ENCODE measurements around the gene BCL7C. TPM values are rescaled to one million over a fixed set of nuclear protein-coding genes. Genes with fewer than 3 reads are reported as not detected.

Gene BCL7C
- total and polyA plus RNA-seq, 2 of the 13 experiments (the other 11 are each of a cell fraction or from before 2014, with no cell fraction given): 17.7 to 33.8 TPM

DNA sequence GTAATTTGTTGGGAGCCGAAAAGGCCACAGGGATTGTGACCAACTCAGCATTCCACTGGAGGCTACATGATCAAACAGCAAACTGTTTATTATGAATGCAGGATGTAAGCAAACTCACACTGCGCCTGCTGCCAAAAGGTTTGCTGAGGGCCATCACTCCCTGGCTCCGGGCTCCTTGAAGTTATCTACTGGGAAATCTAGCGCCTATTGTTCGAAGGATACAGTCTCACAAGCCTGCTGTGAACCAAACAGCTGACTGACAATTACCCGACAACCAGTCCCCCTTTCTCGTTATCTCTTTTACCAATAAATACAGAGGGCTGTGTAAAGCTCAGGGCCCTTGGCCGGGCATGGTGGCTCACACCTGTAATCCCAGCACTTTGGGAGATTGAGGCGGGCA is 52.5 kb downstream of the BCL7C start:
- Histone ChIP-seq H3K9me3 (ENCODE audit: low read length) (no peaks in the 10 kb centered on the region), H3K79me2 (ENCODE audit: insufficient read depth, low read length) (no peaks in the 10 kb centered on the region), H3K27ac (ENCODE audit: extremely low read length, insufficient read depth, low read length) (no peak overlapping the region), H4K20me1 (ENCODE audit: insufficient read depth, low read length) (no peaks in the 10 kb centered on the region), H3K27me3 (ENCODE audit: control insufficient read depth in 1 of 2, insufficient read depth in 2 of 2, low read length in 2 of 2) (no peaks in the 10 kb centered on the region), H3K36me3 (replicated peaks in 1 of 2; ENCODE audit: control insufficient read depth in 1 of 2, insufficient read depth in 2 of 2, low read length in 2 of 2) (no peaks in the 10 kb centered on the region), H2AFZ (ENCODE audit: low read length) (no peak overlapping the region), H3K4me3 (replicated peaks in 1 of 3; ENCODE audit: insufficient read depth in 1 of 3, low read depth in 2 of 3, low read length in 3 of 3) (no peak overlapping the region), H3K4me2 (ENCODE audit: low read depth, low read length) (no peak overlapping the region), H3K9ac (ENCODE audit: insufficient read depth, low read depth, low read length) (no peak overlapping the region), H3K4me1 (ENCODE audit: insufficient read depth, low read length) (peaks cover 60% of the 10 kb centered on the region)
- BruUV-seq (replicated peaks): no TSS peak
- DNase-seq (ENCODE audit: low spot score): no peak
- no peak for FAIRE-seq
- CTCF ChIA-PET (ENCODE audit: low intra/inter-chr PET ratio, low total read pairs): no interaction called here
- POLR2A ChIA-PET: no interaction called here
- intact Hi-C loops (cut with micrococcal nuclease; ENCODE audit: unreplicated experiment) (no loop called here), in situ Hi-C loops (cut with HindIII; ENCODE audit: extremely low pct_ligation_motif_present, low pct_unique_long_range_greater_than_20kb) (loop anchor here (5.0 to 10.0 kb wide), 2 partner anchors 53 to 81 kb away; partner anchors contain the start of genes BCL7C, CTF1 and FBXL19)
- no peak for ATAC-seq
- TF ChIP-seq ZNF138 (CRISPR knock-in tag; IDR thresholded peaks at IDR 0.05; ENCODE audit: low read depth) (no peak), ZSCAN21 (CRISPR knock-in tag; IDR thresholded peaks at IDR 0.05; ENCODE audit: borderline replicate concordance) (no peak), ZNF460 (CRISPR knock-in tag; IDR thresholded peaks at IDR 0.05; ENCODE audit: borderline replicate concordance) (no peak)
- TF ChIP-seq, protein P1, sequence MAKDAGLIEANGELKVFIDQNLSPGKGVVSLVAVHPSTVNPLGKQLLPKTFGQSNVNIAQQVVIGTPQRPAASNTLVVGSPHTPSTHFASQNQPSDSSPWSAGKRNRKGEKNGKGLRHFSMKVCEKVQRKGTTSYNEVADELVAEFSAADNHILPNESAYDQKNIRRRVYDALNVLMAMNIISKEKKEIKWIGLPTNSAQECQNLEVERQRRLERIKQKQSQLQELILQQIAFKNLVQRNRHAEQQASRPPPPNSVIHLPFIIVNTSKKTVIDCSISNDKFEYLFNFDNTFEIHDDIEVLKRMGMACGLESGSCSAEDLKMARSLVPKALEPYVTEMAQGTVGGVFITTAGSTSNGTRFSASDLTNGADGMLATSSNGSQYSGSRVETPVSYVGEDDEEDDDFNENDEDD (CRISPR knock-in tag; IDR thresholded peaks at IDR 0.05; ENCODE audit: borderline replicate concordance): no peak
- WGBS (ENCODE audit: low lambda C conversion rate): 79% methylated on average over 9 of the region's 9 CpGs

DNA sequence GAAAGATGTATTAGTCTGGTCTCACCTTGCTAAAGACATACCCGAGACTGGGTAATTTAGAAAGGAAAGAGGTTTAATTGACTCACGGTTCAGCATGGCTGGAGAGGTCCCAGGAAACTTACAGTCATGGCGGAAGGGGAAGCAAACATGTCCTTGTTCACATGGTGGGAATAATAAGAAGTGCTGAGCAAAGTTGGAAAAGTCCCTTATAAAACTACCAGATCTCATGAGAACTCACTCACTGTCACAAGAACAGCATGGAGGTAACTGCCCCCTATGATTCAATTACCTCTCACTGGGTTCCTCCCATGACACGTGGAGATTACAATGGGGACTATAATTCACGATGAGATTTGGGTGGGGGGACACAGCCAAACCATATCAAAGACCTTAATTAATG is 53.3 kb downstream of the BCL7C start:
- CTCF ChIA-PET (ENCODE audit: low intra/inter-chr PET ratio, low total read pairs): no interaction called here
- Histone ChIP-seq H3K9ac (ENCODE audit: insufficient read depth, low read depth, low read length) (no peak overlapping the region), H3K27me3 (ENCODE audit: control insufficient read depth in 1 of 2, insufficient read depth in 2 of 2, low read length in 2 of 2) (no peaks in the 10 kb centered on the region), H3K27ac (ENCODE audit: extremely low read length, insufficient read depth, low read length) (no peak overlapping the region), H4K20me1 (ENCODE audit: insufficient read depth, low read length) (no peaks in the 10 kb centered on the region), H3K4me1 (ENCODE audit: insufficient read depth, low read length) (peaks cover 58% of the 10 kb centered on the region), H3K4me3 (replicated peaks in 1 of 3; ENCODE audit: insufficient read depth in 1 of 3, low read depth in 2 of 3, low read length in 3 of 3) (no peak overlapping the region), H3K9me3 (ENCODE audit: low read length) (no peaks in the 10 kb centered on the region), H3K79me2 (ENCODE audit: insufficient read depth, low read length) (no peaks in the 10 kb centered on the region), H3K36me3 (replicated peaks in 1 of 2; ENCODE audit: control insufficient read depth in 1 of 2, insufficient read depth in 2 of 2, low read length in 2 of 2) (no peaks in the 10 kb centered on the region), H2AFZ (ENCODE audit: low read length) (no peak overlapping the region), H3K4me2 (ENCODE audit: low read depth, low read length) (no peak overlapping the region)
- no TSS peak for BruUV-seq (replicated peaks)
- ATAC-seq (no peak), DNase-seq (ENCODE audit: low spot score) (no peak), FAIRE-seq (no peak)
- in situ Hi-C loops (cut with HindIII; ENCODE audit: extremely low pct_ligation_motif_present, low pct_unique_long_range_greater_than_20kb): loop anchor here (5.0 to 10.0 kb wide), 2 partner anchors 54 to 82 kb away; partner anchors contain the start of genes BCL7C, CTF1 and FBXL19
- intact Hi-C loops (cut with micrococcal nuclease; ENCODE audit: unreplicated experiment): no loop called here
- POLR2A ChIA-PET: interaction anchor here (3.1 kb wide), 1 partner anchor 35 kb away, joined by 24 read pairs; no protein-coding TSS in a partner anchor
- WGBS (ENCODE audit: low lambda C conversion rate): 93% methylated on average over 5 of the region's 5 CpGs
- TF ChIP-seq KLF6 (CRISPR knock-in tag; IDR thresholded peaks at IDR 0.05): no peak
- no peak for TF ChIP-seq ESRRA (CRISPR knock-in tag; IDR thresholded peaks at IDR 0.05; ENCODE audit: low read depth)
- no peak for TF ChIP-seq ZNF383 (CRISPR knock-in tag; IDR thresholded peaks at IDR 0.05; ENCODE audit: borderline replicate concordance)
- TF ChIP-seq, protein P2, sequence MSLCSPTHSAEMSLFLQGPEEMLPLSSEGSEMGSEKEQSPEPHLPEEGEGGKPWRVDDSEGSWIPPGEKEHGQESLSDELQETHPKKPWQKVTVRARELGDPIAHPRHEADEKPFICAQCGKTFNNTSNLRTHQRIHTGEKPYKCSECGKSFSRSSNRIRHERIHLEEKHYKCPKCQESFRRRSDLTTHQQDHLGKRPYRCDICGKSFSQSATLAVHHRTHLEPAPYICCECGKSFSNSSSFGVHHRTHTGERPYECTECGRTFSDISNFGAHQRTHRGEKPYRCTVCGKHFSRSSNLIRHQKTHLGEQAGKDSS (CRISPR knock-in tag; IDR thresholded peaks at IDR 0.05; ENCODE audit: borderline replicate concordance, low read depth): no peak
- TF ChIP-seq ZNF441 (CRISPR knock-in tag; IDR thresholded peaks at IDR 0.05; ENCODE audit: borderline replicate concordance): no peak
- no peak for TF ChIP-seq ZNF777 (CRISPR knock-in tag; IDR thresholded peaks at IDR 0.05)
- TF ChIP-seq FOSL2 (CRISPR knock-in tag; IDR thresholded peaks at IDR 0.05): no peak
- TF ChIP-seq ZNF12 (CRISPR knock-in tag; IDR thresholded peaks at IDR 0.05): no peak
- TF ChIP-seq TGIF2 (CRISPR knock-in tag; IDR thresholded peaks at IDR 0.05): no peak
- TF ChIP-seq, protein P3, sequence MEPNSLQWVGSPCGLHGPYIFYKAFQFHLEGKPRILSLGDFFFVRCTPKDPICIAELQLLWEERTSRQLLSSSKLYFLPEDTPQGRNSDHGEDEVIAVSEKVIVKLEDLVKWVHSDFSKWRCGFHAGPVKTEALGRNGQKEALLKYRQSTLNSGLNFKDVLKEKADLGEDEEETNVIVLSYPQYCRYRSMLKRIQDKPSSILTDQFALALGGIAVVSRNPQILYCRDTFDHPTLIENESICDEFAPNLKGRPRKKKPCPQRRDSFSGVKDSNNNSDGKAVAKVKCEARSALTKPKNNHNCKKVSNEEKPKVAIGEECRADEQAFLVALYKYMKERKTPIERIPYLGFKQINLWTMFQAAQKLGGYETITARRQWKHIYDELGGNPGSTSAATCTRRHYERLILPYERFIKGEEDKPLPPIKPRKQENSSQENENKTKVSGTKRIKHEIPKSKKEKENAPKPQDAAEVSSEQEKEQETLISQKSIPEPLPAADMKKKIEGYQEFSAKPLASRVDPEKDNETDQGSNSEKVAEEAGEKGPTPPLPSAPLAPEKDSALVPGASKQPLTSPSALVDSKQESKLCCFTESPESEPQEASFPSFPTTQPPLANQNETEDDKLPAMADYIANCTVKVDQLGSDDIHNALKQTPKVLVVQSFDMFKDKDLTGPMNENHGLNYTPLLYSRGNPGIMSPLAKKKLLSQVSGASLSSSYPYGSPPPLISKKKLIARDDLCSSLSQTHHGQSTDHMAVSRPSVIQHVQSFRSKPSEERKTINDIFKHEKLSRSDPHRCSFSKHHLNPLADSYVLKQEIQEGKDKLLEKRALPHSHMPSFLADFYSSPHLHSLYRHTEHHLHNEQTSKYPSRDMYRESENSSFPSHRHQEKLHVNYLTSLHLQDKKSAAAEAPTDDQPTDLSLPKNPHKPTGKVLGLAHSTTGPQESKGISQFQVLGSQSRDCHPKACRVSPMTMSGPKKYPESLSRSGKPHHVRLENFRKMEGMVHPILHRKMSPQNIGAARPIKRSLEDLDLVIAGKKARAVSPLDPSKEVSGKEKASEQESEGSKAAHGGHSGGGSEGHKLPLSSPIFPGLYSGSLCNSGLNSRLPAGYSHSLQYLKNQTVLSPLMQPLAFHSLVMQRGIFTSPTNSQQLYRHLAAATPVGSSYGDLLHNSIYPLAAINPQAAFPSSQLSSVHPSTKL (CRISPR knock-in tag; IDR thresholded peaks at IDR 0.05): no peak

All from HepG2 (cell line).